HG02623 (cell line): Measurements from ENCODE around the gene OR10A6.

Experiments used
- ATAC-seq: cut with Tn5 transposase; IDR thresholded peaks from one replicate; pipeline ENCODE4 v1.9.1; 2021; ENCODE audit warnings: moderate library complexity; ENCODE audit not compliant: unreplicated experiment

The OR10A6 gene

GRCh38 chr11:7882860-7883259 is 48.2 kb downstream of the OR10A6 start:
- ATAC-seq, result no peak
